Osteoblast (primary cell): ENCODE results near the gene PMS1. TPM values are rescaled to one million over a fixed set of nuclear protein-coding genes. Genes with fewer than 3 reads are reported as not detected.
A peak's percentile ranks its signal among the peaks of the same experiment; 100 is the strongest.

Experiments used
- DNase-seq: peaks from one replicate; pipeline ENCODE4 v3.0.0; 2011; ENCODE audit warnings: low spot score, mixed read lengths; ENCODE audit not compliant: insufficient read length; ENCODE audit errors: missing footprints
- H2AFZ ChIP-seq: 2 replicates; pipeline ENCODE4 v1.6.0; 2011; ENCODE audit warnings: mild to moderate bottlenecking, low read length
- H3K27ac ChIP-seq: 2 replicates; pipeline ENCODE4 v1.5.1; 2011; ENCODE audit warnings: mild to moderate bottlenecking, low read depth, low read length, moderate library complexity
- H3K27me3 ChIP-seq: 2 replicates; pipeline ENCODE4 v1.6.0; 2012; ENCODE audit warnings: mild to moderate bottlenecking, control low read depth, inconsistent platforms, low read length, moderate library complexity; ENCODE audit not compliant: insufficient read depth
- H3K36me3 ChIP-seq: 2 replicates; pipeline ENCODE4 v1.5.1; 2011; ENCODE audit warnings: mild to moderate bottlenecking, low read length, control low read depth, moderate library complexity; ENCODE audit not compliant: insufficient read depth
- H3K4me1 ChIP-seq: 2 replicates; pipeline ENCODE4 v1.5.1; 2011; ENCODE audit warnings: mild to moderate bottlenecking, low read length, control low read depth, moderate library complexity; ENCODE audit not compliant: insufficient read depth
- H3K4me2 ChIP-seq: 2 replicates; pipeline ENCODE4 v1.6.0; 2011; ENCODE audit warnings: mild to moderate bottlenecking, low read length; ENCODE audit not compliant: insufficient read depth
- H3K4me3 ChIP-seq: fragments of 200-600 bp; sonication (generic); 3 replicates; pipeline ENCODE4 v1.5.1; 2012; ENCODE audit warnings: mild to moderate bottlenecking, low read length, inconsistent platforms; ENCODE audit not compliant: insufficient read depth
- H3K79me2 ChIP-seq: 2 replicates; pipeline ENCODE4 v1.6.0; 2012; ENCODE audit warnings: mild to moderate bottlenecking, low read length, control low read depth, inconsistent platforms; ENCODE audit not compliant: insufficient read depth
- H3K9me3 ChIP-seq: 2 replicates; pipeline ENCODE4 v1.5.1; 2011; ENCODE audit warnings: low read depth, low read length, control low read depth
- H4K20me1 ChIP-seq: 2 replicates; pipeline ENCODE4 v1.6.0; 2012; ENCODE audit warnings: mild to moderate bottlenecking, low read length, control low read depth; ENCODE audit not compliant: insufficient read depth
- CTCF ChIP-seq: IDR thresholded peaks from 2 replicates; pipeline ENCODE4 v1.5.1; 2011; ENCODE audit warnings: mild to moderate bottlenecking, low read depth, low read length, moderate library complexity; ENCODE audit errors: extremely low read depth
- total RNA-seq: library from RNA; depleted of rRNA; stranded (reverse); fragments of >200 nt; gene quantifications from 2 replicates; pipeline ENCODE4 v1.2.3, GENCODE V29; 2012

The PMS1 gene
- total RNA-seq, 1 donor, result 29.3 TPM

GRCh38 chr2:189900726-189901125 is 116.5 kb downstream of the PMS1 start:
- Histone ChIP-seq H3K9me3 (no peaks in the 10 kb centered on the region), H3K79me2 (no peaks in the 10 kb centered on the region), H4K20me1 (no peaks in the 10 kb centered on the region), H3K36me3 (no peaks in the 10 kb centered on the region), H3K27ac (no peak overlapping the region), H3K27me3 (no peaks in the 10 kb centered on the region), H3K4me3 (no peak overlapping the region), H3K4me1 (peaks cover 10% of the 10 kb centered on the region), H2AFZ (peak overlapping the region; percentile 16), H3K4me2 (no peak overlapping the region)
- DNase-seq, result no peak
- TF ChIP-seq CTCF, result no peak

- no peak for TF ChIP-seq CTCF
- no peak overlapping the region for H3K4me2 ChIP-seq
- no peaks in the 10 kb centered on the region for H3K36me3 ChIP-seq
- DNase-seq, result no peak
- H3K27ac ChIP-seq, result no peak overlapping the region
- H3K79me2 ChIP-seq, result no peaks in the 10 kb centered on the region
- no peaks in the 10 kb centered on the region for H4K20me1 ChIP-seq
- H3K4me1 ChIP-seq, result peaks cover 10% of the 10 kb centered on the region
- no peaks in the 10 kb centered on the region for H3K27me3 ChIP-seq
- no peak overlapping the region for H2AFZ ChIP-seq
- H3K4me3 ChIP-seq, result no peak overlapping the region
- H3K9me3 ChIP-seq, result no peaks in the 10 kb centered on the region
Observed at GRCh38 chr2:189901664-189902063, 117.4 kb downstream of the PMS1 start.

- H3K4me1 ChIP-seq, result no peaks in the 10 kb centered on the region
- H3K36me3 ChIP-seq, result no peaks in the 10 kb centered on the region
- H3K27ac ChIP-seq, result no peak overlapping the region
- no peak for TF ChIP-seq CTCF
- DNase-seq, result no peak
- H4K20me1 ChIP-seq, result no peaks in the 10 kb centered on the region
- no peak overlapping the region for H2AFZ ChIP-seq
- no peak overlapping the region for H3K4me2 ChIP-seq
- no peaks in the 10 kb centered on the region for H3K9me3 ChIP-seq
- no peaks in the 10 kb centered on the region for H3K27me3 ChIP-seq
- H3K4me3 ChIP-seq, result no peak overlapping the region
- no peaks in the 10 kb centered on the region for H3K79me2 ChIP-seq
Observed at GRCh38 chr2:189913821-189914220, 129.6 kb downstream of the PMS1 start.

- no peak for TF ChIP-seq CTCF
- Histone ChIP-seq H4K20me1 (no peaks in the 10 kb centered on the region), H3K4me2 (no peak overlapping the region), H3K4me3 (no peak overlapping the region), H3K9me3 (no peaks in the 10 kb centered on the region), H3K79me2 (no peaks in the 10 kb centered on the region), H3K4me1 (no peaks in the 10 kb centered on the region), H3K36me3 (no peaks in the 10 kb centered on the region), H3K27me3 (no peaks in the 10 kb centered on the region), H3K27ac (no peak overlapping the region), H2AFZ (no peak overlapping the region)
- DNase-seq, result no peak
Observed at GRCh38 chr2:189916651-189917050, 132.4 kb downstream of the PMS1 start.

Other genes with a start within 250 kb of the PMS1 start
- gene SLC40A1, start 203.7 kb upstream of the PMS1 start, total RNA-seq, result 10.9 and 13.6 TPM in 2 replicates
- 79.0 and 81.8 TPM in 2 replicates for gene ASNSD1, start 123.0 kb upstream of the PMS1 start, total RNA-seq
- gene ANKAR, start 109.8 kb upstream of the PMS1 start, total RNA-seq, result 14.1 TPM in 2 replicates
- 7.2 and 9.4 TPM in 2 replicates for gene OSGEPL1, start 21.7 kb upstream of the PMS1 start, total RNA-seq
- 42.3 and 46.3 TPM in 2 replicates for gene ORMDL1, start 111 bp upstream of the PMS1 start, total RNA-seq